Parathyroid adenoma (tissue), 2 donors: ENCODE measurements around the gene TRIM5.
"Not testable (repeated sequence)": the region's sequence is repeated elsewhere in the genome, so short reads cannot be mapped to it uniquely, and the experiment has no call there.

ENCODE experiments used
- H2AFZ ChIP-seq: fragments of 300-600 bp; sonication (generic); one replicate; pipeline ENCODE4 v1.7.0; 2017; ENCODE audit warnings: antibody characterized with exemption, mild to moderate bottlenecking
- H3K27ac ChIP-seq: fragments of 300-600 bp; sonication (generic); one replicate; pipeline ENCODE4 v1.7.0; 2017
- H3K27me3 ChIP-seq: fragments of 300-600 bp; sonication (generic); one replicate; pipeline ENCODE4 v1.7.0; 2017; ENCODE audit warnings: low read length; ENCODE audit not compliant: control insufficient read depth, insufficient read depth
- H3K36me3 ChIP-seq: fragments of 300-600 bp; sonication (generic); one replicate; pipeline ENCODE4 v1.7.0; 2017; ENCODE audit warnings: low read length; ENCODE audit not compliant: control insufficient read depth, insufficient read depth
- H3K4me1 ChIP-seq: fragments of 300-600 bp; sonication (generic); one replicate; pipeline ENCODE4 v1.7.0; 2017; ENCODE audit warnings: control low read depth
- H3K4me2 ChIP-seq: fragments of 300-600 bp; sonication (generic); one replicate; pipeline ENCODE4 v1.7.0; 2017; ENCODE audit warnings: low read length
- H3K4me3 ChIP-seq: fragments of 300-600 bp; sonication (generic); one replicate; pipeline ENCODE4 v1.7.0; 2017; ENCODE audit warnings: low read depth, low read length
- H3K79me2 ChIP-seq: fragments of 300-600 bp; sonication (generic); one replicate; pipeline ENCODE4 v1.7.0; 2017; ENCODE audit warnings: control low read depth
- H3K9ac ChIP-seq: fragments of 300-600 bp; sonication (generic); one replicate; pipeline ENCODE4 v1.7.0; 2017; ENCODE audit warnings: mild to moderate bottlenecking
- H3K9me3 ChIP-seq: fragments of 300-600 bp; sonication (generic); one replicate; pipeline ENCODE4 v1.7.0; 2017; ENCODE audit warnings: low read length; ENCODE audit not compliant: control insufficient read depth
- CTCF ChIP-seq: fragments of 300-600 bp; sonication (generic); IDR thresholded peaks from one replicate; pipeline ENCODE4 v1.7.0; 2017; ENCODE audit warnings: antibody characterized with exemption, mild to moderate bottlenecking
- donor health status: primary hyperparathyroidism.

Gene TRIM5

GRCh38 chr11:5684036-5684645 lies 733 bp downstream of the TRIM5 start:
- no peaks in the 10 kb centered on the region for H3K79me2 ChIP-seq
- H3K9ac ChIP-seq = no peak overlapping the region
- peak overlapping the region; percentile 68 for H2AFZ ChIP-seq
- no peaks in the 10 kb centered on the region for H3K4me1 ChIP-seq
- peak overlapping the region; percentile 75 for H3K4me3 ChIP-seq
- no peaks in the 10 kb centered on the region for H3K36me3 ChIP-seq
- H3K27me3 ChIP-seq = no peaks in the 10 kb centered on the region
- no peaks in the 10 kb centered on the region for H3K9me3 ChIP-seq
- peak overlapping the region; percentile 86 for H3K27ac ChIP-seq
- H3K4me2 ChIP-seq = peak overlapping the region; percentile 75
- TF ChIP-seq CTCF = no peak

- H3K27me3 ChIP-seq, H3K4me1 ChIP-seq, H3K27ac ChIP-seq, H2AFZ ChIP-seq, H3K9ac ChIP-seq, H3K79me2 ChIP-seq, H3K4me2 ChIP-seq, H3K4me3 ChIP-seq, H3K36me3 ChIP-seq, H3K9me3 ChIP-seq: not testable (repeated sequence)
Measured at GRCh38 chr11:5683620-5684019, 1.3 kb downstream of the TRIM5 start.

GRCh38 chr11:5682890-5683441 lies 1.9 kb downstream of the TRIM5 start:
- H3K36me3 ChIP-seq, H3K4me3 ChIP-seq, H3K4me2 ChIP-seq, H3K4me1 ChIP-seq, H3K27me3 ChIP-seq, H3K27ac ChIP-seq, H2AFZ ChIP-seq, H3K79me2 ChIP-seq, H3K9ac ChIP-seq, H3K9me3 ChIP-seq: not testable (repeated sequence)

- H3K79me2 ChIP-seq = no peaks in the 10 kb centered on the region
- H3K9me3 ChIP-seq = no peaks in the 10 kb centered on the region
- H3K4me2 ChIP-seq = no peak overlapping the region
- H3K9ac ChIP-seq = no peak overlapping the region
- no peaks in the 10 kb centered on the region for H3K27me3 ChIP-seq
- TF ChIP-seq CTCF = no peak
- no peak overlapping the region for H3K4me3 ChIP-seq
- no peak overlapping the region for H2AFZ ChIP-seq
- H3K36me3 ChIP-seq = no peaks in the 10 kb centered on the region
- H3K27ac ChIP-seq = no peak overlapping the region
- H3K4me1 ChIP-seq = no peaks in the 10 kb centered on the region
Measured at GRCh38 chr11:5679811-5680210, 5.1 kb downstream of the TRIM5 start.

- Histone ChIP-seq H3K27me3 (no peaks in the 10 kb centered on the region), H3K4me2 (no peak overlapping the region), H3K4me1 (no peaks in the 10 kb centered on the region), H3K9me3 (no peaks in the 10 kb centered on the region), H3K36me3 (no peaks in the 10 kb centered on the region), H3K79me2 (no peaks in the 10 kb centered on the region), H2AFZ (no peak overlapping the region), H3K9ac (no peak overlapping the region), H3K4me3 (no peak overlapping the region), H3K27ac (no peak overlapping the region)
- TF ChIP-seq CTCF = no peak
Measured at GRCh38 chr11:5674391-5674790, 10.5 kb downstream of the TRIM5 start.

GRCh38 chr11:5671831-5672230 lies 13.0 kb downstream of the TRIM5 start:
- Histone ChIP-seq H3K27me3 (no peaks in the 10 kb centered on the region), H3K4me3 (no peak overlapping the region), H2AFZ (no peak overlapping the region), H3K9ac (no peak overlapping the region), H3K36me3 (no peaks in the 10 kb centered on the region), H3K4me2 (no peak overlapping the region), H3K4me1 (no peaks in the 10 kb centered on the region), H3K9me3 (no peaks in the 10 kb centered on the region), H3K79me2 (no peaks in the 10 kb centered on the region), H3K27ac (no peak overlapping the region)
- TF ChIP-seq CTCF = no peak
